ENCODE results near the gene SHROOM1. TPM values are rescaled to one million over a fixed set of nuclear protein-coding genes. Genes with fewer than 3 reads are reported as not detected.

The SHROOM1 gene
- total and polyA plus RNA-seq, 2 of the 8 experiments (the other 6 are each of a cell fraction or from before 2014, with no cell fraction given), result 3.9 to 5.2 TPM

GRCh38 chr5:132825033-132825833, 5.2 kb downstream of the SHROOM1 start (continued):
- TF ChIP-seq EP300 (IDR thresholded peaks at IDR 0.05; ENCODE audit: borderline replicate concordance in 1 of 2, low read depth in 2 of 2, low read length in 2 of 2) (no peak), BRCA1 (IDR thresholded peaks at IDR 0.05; ENCODE audit: low read depth, low read length) (no peak), TAF1 (IDR thresholded peaks at IDR 0.05; ENCODE audit: low read depth, low read length) (no peak; the same call in none of the 2 replicates), SIX5 (IDR thresholded peaks at IDR 0.05; ENCODE audit: low read depth, low read length) (no peak), MAX (IDR thresholded peaks at IDR 0.05) (peak; percentile 6; the same call in 1 of the 2 replicates), CEBPB (IDR thresholded peaks at IDR 0.05; ENCODE audit: low read depth, low read length) (no peak), SRF (IDR thresholded peaks at IDR 0.05; ENCODE audit: low read depth, low read length) (no peak), SUZ12 (IDR thresholded peaks at IDR 0.05; ENCODE audit: low read length) (peak; percentile 49; the same call in 1 of the 2 replicates), PHF8 (conservative IDR thresholded peaks at IDR 0.05; ENCODE audit: low read depth, low read length) (peak; percentile 34; the same call in 1 of the 2 replicates), ATF3 (IDR thresholded peaks at IDR 0.05; ENCODE audit: insufficient read depth, low read depth, low read length) (no peak), CTCF (IDR thresholded peaks at IDR 0.05; ENCODE audit: control extremely low read depth in 1 of 3, insufficient read depth in 1 of 3, low read depth in 1 of 3, low read length in 3 of 3) (no peak), POLR2AphosphoS5 (IDR thresholded peaks at IDR 0.05; ENCODE audit: low read depth, low read length) (no peak), RAD21 (IDR thresholded peaks at IDR 0.05 in 1 of 2, conservative IDR thresholded peaks at IDR 0.05 in 1 of 2; ENCODE audit: low read depth in 2 of 2, low read length in 2 of 2) (no peak; a peak in 1 of 4 replicates), MAFK (IDR thresholded peaks at IDR 0.05; ENCODE audit: low read depth, low read length) (no peak), CBX5 (IDR thresholded peaks at IDR 0.05; ENCODE audit: low read depth, low read length) (no peak), RFX5 (IDR thresholded peaks at IDR 0.05; ENCODE audit: borderline replicate concordance, low read depth, low read length) (no peak), CHD2 (IDR thresholded peaks at IDR 0.05; ENCODE audit: low read length) (no peak), SP1 (IDR thresholded peaks at IDR 0.05; ENCODE audit: low read depth, low read length) (no peak), ATF2 (IDR thresholded peaks at IDR 0.05; ENCODE audit: low read length) (no peak)

Measured in H1 (cell line).